ENCODE data around the gene MYOM3. TPM values are rescaled to one million over a fixed set of nuclear protein-coding genes. Genes with fewer than 3 reads are reported as not detected.

MYOM3 gene
- polyA plus RNA-seq, 1 donor from 2014 or later: not detected

GRCh38 chr1:24151175-24151533 lies 39.2 kb upstream of the MYOM3 start:
- H3K36me3 ChIP-seq (ENCODE audit: insufficient read depth, low read length): no peaks in the 10 kb centered on the region
- TF ChIP-seq RAD21 (conservative IDR thresholded peaks at IDR 0.05) (no peak), SMC3 (conservative IDR thresholded peaks at IDR 0.05; ENCODE audit: poor library complexity) (no peak), MXI1 (conservative IDR thresholded peaks at IDR 0.05; ENCODE audit: poor library complexity, severe bottlenecking) (no peak), POLR2AphosphoS5 (IDR thresholded peaks at IDR 0.05) (no peak), TAF1 (IDR thresholded peaks at IDR 0.05; ENCODE audit: low read depth) (no peak)
- TF ChIP-seq, protein P1, sequence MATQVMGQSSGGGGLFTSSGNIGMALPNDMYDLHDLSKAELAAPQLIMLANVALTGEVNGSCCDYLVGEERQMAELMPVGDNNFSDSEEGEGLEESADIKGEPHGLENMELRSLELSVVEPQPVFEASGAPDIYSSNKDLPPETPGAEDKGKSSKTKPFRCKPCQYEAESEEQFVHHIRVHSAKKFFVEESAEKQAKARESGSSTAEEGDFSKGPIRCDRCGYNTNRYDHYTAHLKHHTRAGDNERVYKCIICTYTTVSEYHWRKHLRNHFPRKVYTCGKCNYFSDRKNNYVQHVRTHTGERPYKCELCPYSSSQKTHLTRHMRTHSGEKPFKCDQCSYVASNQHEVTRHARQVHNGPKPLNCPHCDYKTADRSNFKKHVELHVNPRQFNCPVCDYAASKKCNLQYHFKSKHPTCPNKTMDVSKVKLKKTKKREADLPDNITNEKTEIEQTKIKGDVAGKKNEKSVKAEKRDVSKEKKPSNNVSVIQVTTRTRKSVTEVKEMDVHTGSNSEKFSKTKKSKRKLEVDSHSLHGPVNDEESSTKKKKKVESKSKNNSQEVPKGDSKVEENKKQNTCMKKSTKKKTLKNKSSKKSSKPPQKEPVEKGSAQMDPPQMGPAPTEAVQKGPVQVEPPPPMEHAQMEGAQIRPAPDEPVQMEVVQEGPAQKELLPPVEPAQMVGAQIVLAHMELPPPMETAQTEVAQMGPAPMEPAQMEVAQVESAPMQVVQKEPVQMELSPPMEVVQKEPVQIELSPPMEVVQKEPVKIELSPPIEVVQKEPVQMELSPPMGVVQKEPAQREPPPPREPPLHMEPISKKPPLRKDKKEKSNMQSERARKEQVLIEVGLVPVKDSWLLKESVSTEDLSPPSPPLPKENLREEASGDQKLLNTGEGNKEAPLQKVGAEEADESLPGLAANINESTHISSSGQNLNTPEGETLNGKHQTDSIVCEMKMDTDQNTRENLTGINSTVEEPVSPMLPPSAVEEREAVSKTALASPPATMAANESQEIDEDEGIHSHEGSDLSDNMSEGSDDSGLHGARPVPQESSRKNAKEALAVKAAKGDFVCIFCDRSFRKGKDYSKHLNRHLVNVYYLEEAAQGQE (IDR thresholded peaks at IDR 0.05; ENCODE audit: borderline replicate concordance): no peak
- H4K20me1 ChIP-seq (ENCODE audit: insufficient read depth): no peaks in the 10 kb centered on the region
- H3K4me3 ChIP-seq (ENCODE audit: low read length): peak overlapping the region; percentile 53
- H3K27me3 ChIP-seq (ENCODE audit: insufficient read depth, low read depth, low read length): peaks cover 2% of the 10 kb centered on the region
- H2AFZ ChIP-seq (ENCODE audit: low read depth, low read length): peak overlapping the region; percentile 56
- no peaks in the 10 kb centered on the region for H3K9me3 ChIP-seq (ENCODE audit: low read length)
- H3K4me2 ChIP-seq (ENCODE audit: low read length): no peak overlapping the region
- peak overlapping the region; percentile 51 for H3K9ac ChIP-seq (ENCODE audit: low read length)
- H3K79me2 ChIP-seq (replicated peaks; ENCODE audit: insufficient read depth, low read length): no peaks in the 10 kb centered on the region
- H3K27ac ChIP-seq (ENCODE audit: low read length): peak overlapping the region; percentile 49
- H3K9me2 ChIP-seq (ENCODE audit: insufficient read depth, low read length): no peaks in the 10 kb centered on the region
- H3F3A ChIP-seq (ENCODE audit: insufficient read depth, low read length, poor library complexity, severe bottlenecking): no peaks in the 10 kb centered on the region

DNA sequence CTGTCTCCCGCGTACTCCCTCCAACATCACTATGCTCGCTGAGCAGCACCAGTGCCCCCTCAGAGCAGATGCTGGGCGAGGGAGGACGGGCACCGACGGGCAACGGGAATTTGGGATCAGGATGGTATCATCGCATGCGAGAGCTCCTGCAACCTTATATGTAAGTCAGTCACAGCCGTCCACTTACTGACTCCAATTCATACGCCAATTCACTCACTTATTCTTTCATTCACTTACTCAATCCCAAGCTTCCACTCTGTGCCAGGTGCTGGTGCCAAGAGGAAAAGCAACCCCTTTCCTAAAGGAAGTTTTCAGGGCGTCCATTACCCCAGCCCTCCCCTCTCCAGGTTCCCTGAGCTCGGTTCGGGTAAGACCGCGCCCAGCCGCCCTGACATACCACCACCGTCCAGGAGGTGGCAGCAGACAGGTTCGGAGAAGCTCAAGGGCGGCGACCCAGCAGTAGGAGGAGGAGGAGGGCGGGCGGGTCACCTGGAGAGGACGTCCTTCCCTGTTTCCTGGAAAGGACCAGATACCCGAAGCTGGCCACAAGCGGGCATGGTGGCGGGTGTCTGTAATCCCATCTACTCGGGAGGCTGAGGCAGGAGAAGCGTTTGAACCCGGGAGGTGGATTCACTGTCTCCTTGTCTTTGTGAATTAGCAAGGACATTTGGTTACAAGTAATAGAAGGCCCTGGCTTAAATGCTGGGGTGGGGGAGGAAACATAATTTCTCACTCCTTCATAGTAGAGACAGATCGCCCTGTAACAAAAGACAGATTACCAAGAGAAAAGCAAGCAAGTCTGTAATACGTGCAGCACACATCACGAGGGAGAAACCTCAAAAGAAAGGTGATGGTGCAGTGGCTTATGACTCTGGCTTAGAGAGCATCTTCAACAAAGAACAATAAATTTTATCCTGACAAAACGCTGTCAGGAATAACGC lies 38.6 kb upstream of the MYOM3 start:
- Histone ChIP-seq H3K36me3 (ENCODE audit: insufficient read depth, low read length) (no peaks in the 10 kb centered on the region), H3F3A (ENCODE audit: insufficient read depth, low read length, poor library complexity, severe bottlenecking) (no peaks in the 10 kb centered on the region), H3K4me3 (ENCODE audit: low read length) (peak overlapping the region; percentile 53), H3K79me2 (replicated peaks; ENCODE audit: insufficient read depth, low read length) (no peaks in the 10 kb centered on the region), H3K9ac (ENCODE audit: low read length) (peak overlapping the region; percentile 51), H3K27me3 (ENCODE audit: insufficient read depth, low read depth, low read length) (peaks cover 2% of the 10 kb centered on the region), H3K9me2 (ENCODE audit: insufficient read depth, low read length) (no peaks in the 10 kb centered on the region), H2AFZ (ENCODE audit: low read depth, low read length) (peak overlapping the region; percentile 56), H3K27ac (ENCODE audit: low read length) (peak overlapping the region; percentile 49), H3K4me2 (ENCODE audit: low read length) (no peak overlapping the region), H4K20me1 (ENCODE audit: insufficient read depth) (no peaks in the 10 kb centered on the region), H3K9me3 (ENCODE audit: low read length) (no peaks in the 10 kb centered on the region)
- TF ChIP-seq, protein P1 (IDR thresholded peaks at IDR 0.05; ENCODE audit: borderline replicate concordance): no peak
- TF ChIP-seq MXI1 (conservative IDR thresholded peaks at IDR 0.05; ENCODE audit: poor library complexity, severe bottlenecking) (peak; percentile 16), RAD21 (conservative IDR thresholded peaks at IDR 0.05) (peak; percentile 61), TAF1 (IDR thresholded peaks at IDR 0.05; ENCODE audit: low read depth) (no peak), EZH2 (IDR thresholded peaks at IDR 0.05; ENCODE audit: borderline replicate concordance, insufficient read depth, low read length, poor library complexity, severe bottlenecking) (no peak), POLR2AphosphoS5 (IDR thresholded peaks at IDR 0.05) (peak; percentile 32), CTCF (IDR thresholded peaks at IDR 0.05; ENCODE audit: poor library complexity, severe bottlenecking) (peak; percentile 81), EP300 (conservative IDR thresholded peaks at IDR 0.05; ENCODE audit: poor library complexity, severe bottlenecking) (no peak), SMC3 (conservative IDR thresholded peaks at IDR 0.05; ENCODE audit: poor library complexity) (peak; percentile 73)

Measured in neural cell (in vitro differentiated cells).